ENCODE data around the gene GNAS. TPM values are rescaled to one million over a fixed set of nuclear protein-coding genes. Genes with fewer than 3 reads are reported as not detected.
"Not testable (repeated sequence)": the region's sequence is repeated elsewhere in the genome, so short reads cannot be mapped to it uniquely, and the experiment has no call there.

The GNAS gene
- total and polyA plus RNA-seq, 10 of the 15 experiments (the other 5 are each of a cell fraction or from before 2014, with no cell fraction given): 209 to 950 (median 394) TPM

DNA sequence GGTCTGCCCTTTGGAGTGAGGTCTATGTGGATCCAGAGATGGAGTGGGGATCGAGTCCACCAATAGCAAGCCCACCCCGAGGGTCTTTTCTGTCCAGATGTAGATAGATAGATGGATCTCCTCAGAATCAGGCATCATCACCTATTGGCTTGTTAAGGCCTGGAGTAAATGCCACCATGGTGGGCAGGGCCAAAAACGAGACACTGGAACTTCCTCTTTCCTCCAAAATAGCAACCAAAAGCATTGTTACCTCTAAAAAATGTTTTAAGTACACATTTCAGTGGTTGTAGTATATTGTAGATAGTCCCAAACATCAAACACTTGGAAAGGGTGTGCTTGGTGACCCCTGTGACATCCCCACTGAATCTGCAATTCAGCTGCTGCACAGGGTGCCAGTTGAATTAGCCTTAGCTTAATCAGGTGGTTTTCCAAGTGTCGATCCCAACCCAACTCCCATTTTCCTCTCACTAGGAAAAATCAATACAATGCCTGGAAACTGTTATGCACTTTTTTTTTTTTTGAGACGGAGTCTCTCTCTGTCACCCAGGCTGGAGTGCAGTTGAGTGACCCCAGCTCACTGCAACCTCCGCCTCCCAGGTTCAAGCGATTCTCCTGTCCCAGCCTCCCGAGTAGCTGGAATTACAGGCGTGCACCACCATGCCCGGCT is 93.6 kb downstream of the GNAS start (continued):
- TF ChIP-seq, protein P1, sequence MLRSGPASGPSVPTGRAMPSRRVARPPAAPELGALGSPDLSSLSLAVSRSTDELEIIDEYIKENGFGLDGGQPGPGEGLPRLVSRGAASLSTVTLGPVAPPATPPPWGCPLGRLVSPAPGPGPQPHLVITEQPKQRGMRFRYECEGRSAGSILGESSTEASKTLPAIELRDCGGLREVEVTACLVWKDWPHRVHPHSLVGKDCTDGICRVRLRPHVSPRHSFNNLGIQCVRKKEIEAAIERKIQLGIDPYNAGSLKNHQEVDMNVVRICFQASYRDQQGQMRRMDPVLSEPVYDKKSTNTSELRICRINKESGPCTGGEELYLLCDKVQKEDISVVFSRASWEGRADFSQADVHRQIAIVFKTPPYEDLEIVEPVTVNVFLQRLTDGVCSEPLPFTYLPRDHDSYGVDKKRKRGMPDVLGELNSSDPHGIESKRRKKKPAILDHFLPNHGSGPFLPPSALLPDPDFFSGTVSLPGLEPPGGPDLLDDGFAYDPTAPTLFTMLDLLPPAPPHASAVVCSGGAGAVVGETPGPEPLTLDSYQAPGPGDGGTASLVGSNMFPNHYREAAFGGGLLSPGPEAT (IDR thresholded peaks at IDR 0.05; ENCODE audit: low read depth): no peak

DNA sequence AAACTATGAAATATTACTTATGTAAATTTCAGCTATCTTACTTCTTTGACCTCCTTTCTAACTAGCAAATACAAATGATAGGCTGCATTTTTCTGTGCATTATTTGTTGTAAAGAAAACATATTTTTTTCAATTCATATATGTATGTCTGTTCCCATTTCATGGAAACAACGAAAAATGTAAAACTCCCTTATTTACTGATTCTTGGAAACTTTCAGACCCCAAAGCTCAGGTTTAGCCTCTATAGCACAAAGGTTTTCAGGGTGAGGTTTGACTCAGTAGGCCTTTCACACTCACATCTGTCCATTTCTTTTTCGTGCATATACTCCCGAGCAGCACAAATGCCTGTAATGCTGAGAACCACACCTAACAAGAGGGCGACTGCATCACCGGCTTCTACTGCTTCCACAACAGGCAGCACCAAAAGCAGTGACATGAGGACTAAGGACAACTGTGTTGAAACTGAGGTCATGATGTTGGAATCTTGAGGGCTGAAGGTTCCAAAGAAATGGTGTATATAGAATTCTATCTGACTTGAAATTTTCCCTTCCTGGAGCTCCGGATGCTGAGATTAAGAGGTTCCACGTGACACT is 95.4 kb downstream of the GNAS start:
- H4K20me1 ChIP-seq (ENCODE audit: control insufficient read depth, insufficient read depth); H3K79me2 ChIP-seq (ENCODE audit: control insufficient read depth, insufficient read depth, low read length); CTCF ChIA-PET; H3K9ac ChIP-seq (ENCODE audit: control insufficient read depth, insufficient read depth, low read length); H3K36me3 ChIP-seq (ENCODE audit: control insufficient read depth in 2 of 2, insufficient read depth in 2 of 2, low read length in 1 of 2); RAD21 ChIA-PET (ENCODE audit: unreplicated experiment); POLR2A ChIA-PET; H2AFZ ChIP-seq (ENCODE audit: control insufficient read depth, low read depth, low read length); H3K4me3 ChIP-seq; ATAC-seq; in situ Hi-C loops (cut with MboI); H3K4me2 ChIP-seq (ENCODE audit: control insufficient read depth, insufficient read depth); intact Hi-C loops (cut with micrococcal nuclease; ENCODE audit: unreplicated experiment); H3K4me1 ChIP-seq (ENCODE audit: control insufficient read depth, insufficient read depth, low read length); H3K9me3 ChIP-seq (replicated peaks; ENCODE audit: control insufficient read depth, insufficient read depth, low read length); DNase-seq (ENCODE audit: low read depth, low spot score); BruUV-seq (replicated peaks); FAIRE-seq; H3K27me3 ChIP-seq (replicated peaks in 1 of 2; ENCODE audit: control insufficient read depth in 2 of 2, insufficient read depth in 2 of 2, low read length in 1 of 2); H3K27ac ChIP-seq (ENCODE audit: control insufficient read depth, insufficient read depth): not testable (repeated sequence)
- SMC1A ChIA-PET (ENCODE audit: uncharacterized antibody, unreplicated experiment): interaction anchor here (1.6 kb wide), 1 partner anchor 9 kb away, joined by 5 read pairs; no protein-coding TSS in a partner anchor
- 68% methylated on average over 7 of the region's 7 CpGs for WGBS (ENCODE audit: insufficient coverage, insufficient replicate concordance, low lambda C conversion rate, missing lambda C conversion rate)

DNA sequence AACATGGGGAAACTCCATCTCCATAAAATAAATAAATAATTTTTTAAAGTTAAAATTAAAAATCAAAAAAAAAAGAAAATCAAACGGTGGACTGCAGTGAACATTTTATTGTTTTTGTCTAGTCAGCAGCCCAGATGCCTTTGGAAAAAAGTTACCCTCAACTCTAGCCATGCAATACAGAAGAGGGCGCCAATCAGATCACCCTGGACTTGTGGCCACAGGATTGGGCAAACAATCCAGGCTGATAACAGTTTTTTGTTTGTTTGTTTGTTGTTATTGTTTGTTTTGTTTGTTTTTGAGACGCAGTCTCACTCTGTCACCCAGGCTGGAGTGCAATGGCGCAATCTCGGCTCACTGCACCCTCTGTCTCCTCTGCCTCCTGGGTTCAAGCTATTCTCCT is 98.1 kb downstream of the GNAS start:
- no peaks in the 10 kb centered on the region for H3K27me3 ChIP-seq (replicated peaks in 1 of 2; ENCODE audit: control insufficient read depth in 2 of 2, insufficient read depth in 2 of 2, low read length in 1 of 2)
- no peaks in the 10 kb centered on the region for H3K9me3 ChIP-seq (replicated peaks; ENCODE audit: control insufficient read depth, insufficient read depth, low read length)
- H3K4me1 ChIP-seq (ENCODE audit: control insufficient read depth, insufficient read depth, low read length): peaks cover 4% of the 10 kb centered on the region; the same call in 1 of the 2 replicates
- intact Hi-C loops (cut with micrococcal nuclease; ENCODE audit: unreplicated experiment) (no loop called here), in situ Hi-C loops (cut with MboI) (no loop called here)
- ATAC-seq (no peak), DNase-seq (ENCODE audit: low read depth, low spot score) (no peak), FAIRE-seq (no peak)
- H3K4me3 ChIP-seq: no peak overlapping the region
- no TSS peak for BruUV-seq (replicated peaks)
- H3K79me2 ChIP-seq (ENCODE audit: control insufficient read depth, insufficient read depth, low read length): no peaks in the 10 kb centered on the region
- H3K36me3 ChIP-seq (ENCODE audit: control insufficient read depth in 2 of 2, insufficient read depth in 2 of 2, low read length in 1 of 2): no peaks in the 10 kb centered on the region
- no peak overlapping the region for H3K9ac ChIP-seq (ENCODE audit: control insufficient read depth, insufficient read depth, low read length)
- ChIA-PET SMC1A (ENCODE audit: uncharacterized antibody, unreplicated experiment) (interaction anchor here (1.0 kb wide), 1 partner anchor 64 kb away, joined by 4 read pairs; no protein-coding TSS in a partner anchor), CTCF (interaction anchor here (1.1 kb wide), 1 partner anchor 24 kb away, joined by 3 read pairs; no protein-coding TSS in a partner anchor), POLR2A (no interaction called here), RAD21 (ENCODE audit: unreplicated experiment) (interaction anchor here (1.0 kb wide), 1 partner anchor 54 kb away, joined by 3 read pairs; no protein-coding TSS in a partner anchor)
- H4K20me1 ChIP-seq (ENCODE audit: control insufficient read depth, insufficient read depth): no peaks in the 10 kb centered on the region
- no peak overlapping the region for H3K27ac ChIP-seq (ENCODE audit: control insufficient read depth, insufficient read depth)
- H2AFZ ChIP-seq (ENCODE audit: control insufficient read depth, low read depth, low read length): no peak overlapping the region
- WGBS (ENCODE audit: insufficient coverage, insufficient replicate concordance, low lambda C conversion rate, missing lambda C conversion rate): 70% methylated on average over 5 of the region's 5 CpGs
- H3K4me2 ChIP-seq (ENCODE audit: control insufficient read depth, insufficient read depth): no peak overlapping the region
- TF ChIP-seq TCF3 (IDR thresholded peaks at IDR 0.05; ENCODE audit: borderline replicate concordance, insufficient read depth, low read depth, low read length): no peak
- no peak for TF ChIP-seq TCF7 (IDR thresholded peaks at IDR 0.05; ENCODE audit: borderline replicate concordance)
- TF ChIP-seq RB1 (IDR thresholded peaks at IDR 0.05; ENCODE audit: borderline replicate concordance): no peak
- TF ChIP-seq ZNF622 (IDR thresholded peaks at IDR 0.05): no peak
- TF ChIP-seq, protein P2, sequence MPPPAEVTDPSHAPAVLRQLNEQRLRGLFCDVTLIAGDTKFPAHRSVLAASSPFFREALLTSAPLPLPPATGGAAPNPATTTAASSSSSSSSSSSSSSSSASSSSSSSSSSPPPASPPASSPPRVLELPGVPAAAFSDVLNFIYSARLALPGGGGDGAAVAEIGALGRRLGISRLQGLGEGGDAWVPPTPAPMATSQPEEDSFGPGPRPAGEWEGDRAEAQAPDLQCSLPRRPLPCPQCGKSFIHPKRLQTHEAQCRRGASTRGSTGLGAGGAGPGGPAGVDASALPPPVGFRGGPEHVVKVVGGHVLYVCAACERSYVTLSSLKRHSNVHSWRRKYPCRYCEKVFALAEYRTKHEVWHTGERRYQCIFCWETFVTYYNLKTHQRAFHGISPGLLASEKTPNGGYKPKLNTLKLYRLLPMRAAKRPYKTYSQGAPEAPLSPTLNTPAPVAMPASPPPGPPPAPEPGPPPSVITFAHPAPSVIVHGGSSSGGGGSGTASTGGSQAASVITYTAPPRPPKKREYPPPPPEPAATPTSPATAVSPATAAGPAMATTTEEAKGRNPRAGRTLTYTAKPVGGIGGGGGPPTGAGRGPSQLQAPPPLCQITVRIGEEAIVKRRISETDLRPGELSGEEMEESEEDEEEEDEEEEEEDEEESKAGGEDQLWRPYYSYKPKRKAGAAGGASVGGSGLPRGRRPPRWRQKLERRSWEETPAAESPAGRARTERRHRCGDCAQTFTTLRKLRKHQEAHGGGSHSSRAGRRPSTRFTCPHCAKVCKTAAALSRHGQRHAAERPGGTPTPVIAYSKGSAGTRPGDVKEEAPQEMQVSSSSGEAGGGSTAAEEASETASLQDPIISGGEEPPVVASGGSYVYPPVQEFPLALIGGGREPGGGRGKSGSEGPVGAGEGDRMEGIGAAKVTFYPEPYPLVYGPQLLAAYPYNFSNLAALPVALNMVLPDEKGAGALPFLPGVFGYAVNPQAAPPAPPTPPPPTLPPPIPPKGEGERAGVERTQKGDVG (CRISPR knock-in tag; IDR thresholded peaks at IDR 0.05): no peak
- TF ChIP-seq ZNF384 (IDR thresholded peaks at IDR 0.05; ENCODE audit: borderline replicate concordance, low read depth, low read length): no peak
- TF ChIP-seq CREM (IDR thresholded peaks at IDR 0.05; ENCODE audit: low read depth): no peak
- TF ChIP-seq RBBP5 (conservative IDR thresholded peaks at IDR 0.05): no peak
- no peak for TF ChIP-seq YBX1 (IDR thresholded peaks at IDR 0.05)
